Ectodermal cell (in vitro differentiated cells): ENCODE data around the gene CCRL2.

ENCODE experiments used
- H3K27ac ChIP-seq: 2 replicates; pipeline ENCODE4 v1.7.0; 2013; ENCODE audit warnings: mild to moderate bottlenecking, low read depth, low read length; ENCODE audit not compliant: insufficient read depth, poor library complexity, severe bottlenecking
- H3K27me3 ChIP-seq: 2 replicates; pipeline ENCODE4 v1.7.0; 2013; ENCODE audit warnings: mild to moderate bottlenecking, low read length; ENCODE audit not compliant: insufficient read depth, control insufficient read depth, poor library complexity, severe bottlenecking
- H3K36me3 ChIP-seq: one replicate; pipeline ENCODE4 v1.7.0; 2013; ENCODE audit warnings: low read length; ENCODE audit not compliant: control insufficient read depth, insufficient read depth
- H3K4me1 ChIP-seq: one replicate; pipeline ENCODE4 v1.7.0; 2013; ENCODE audit warnings: low read length; ENCODE audit not compliant: control insufficient read depth, insufficient read depth
- H3K4me3 ChIP-seq: 2 replicates; pipeline ENCODE4 v1.7.0; 2013; ENCODE audit warnings: low read depth, low read length, control low read depth; ENCODE audit not compliant: insufficient read depth
- H3K9me3 ChIP-seq: 2 replicates; pipeline ENCODE4 v1.7.0; 2013; ENCODE audit warnings: mild to moderate bottlenecking, low read length, moderate library complexity; ENCODE audit not compliant: control insufficient read depth
- WGBS, 2 experiments: methylation state at CpG; one replicate each; pipeline ENCODE4 v1.1.7; 2013; ENCODE audit warnings: missing lambda C conversion rate in 2 of 2; 5-methylcytosine and 5-hydroxymethylcytosine counted together

CCRL2 gene

GRCh38 chr3:46442576-46443530, 35.8 kb downstream of the CCRL2 start:
- no peaks in the 10 kb centered on the region for H3K9me3 ChIP-seq
- no peaks in the 10 kb centered on the region for H3K36me3 ChIP-seq
- no peak overlapping the region for H3K4me3 ChIP-seq
- H3K4me1 ChIP-seq = no peaks in the 10 kb centered on the region
- H3K27me3 ChIP-seq = no peaks in the 10 kb centered on the region
- 92 to 93% methylated on average over 16 of the region's 16 CpGs for WGBS, 2 experiments
- H3K27ac ChIP-seq = no peak overlapping the region

DNA sequence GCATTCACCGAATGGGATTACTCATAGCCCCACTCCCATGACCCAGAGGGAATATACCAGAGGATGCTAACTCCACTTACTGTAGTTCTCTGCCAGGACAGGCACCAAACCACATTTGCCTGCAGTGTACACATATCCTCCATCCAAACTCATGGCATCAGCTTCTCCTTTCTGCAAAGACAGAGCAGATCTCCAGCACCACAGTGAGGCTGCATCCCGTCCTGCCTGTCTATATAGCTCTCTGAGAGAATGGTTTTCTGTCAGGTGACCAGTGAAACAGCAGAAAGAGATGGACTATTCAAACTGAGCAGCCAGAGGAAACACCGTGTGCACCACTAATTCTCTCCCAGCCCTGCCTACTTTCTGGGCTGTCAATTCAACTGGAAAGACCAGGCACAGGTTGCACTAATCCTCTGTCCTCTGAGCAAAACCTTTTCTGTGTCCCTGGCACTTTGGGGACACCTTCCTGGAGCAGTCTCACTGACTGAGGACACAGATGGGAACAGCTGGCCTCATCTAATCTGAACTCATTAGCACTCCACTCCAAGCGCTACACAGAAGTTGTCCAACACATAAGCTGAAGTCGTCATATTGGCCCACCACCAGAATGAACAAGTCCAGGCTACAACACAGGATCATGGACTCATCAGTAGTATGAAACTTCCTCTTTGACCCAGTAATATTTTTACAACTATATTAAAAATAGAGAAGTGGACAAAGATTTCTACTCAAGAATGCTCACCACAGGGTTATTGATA, 40.3 kb downstream of the CCRL2 start:
- Histone ChIP-seq H3K27me3 (no peaks in the 10 kb centered on the region), H3K4me3 (no peak overlapping the region), H3K27ac (no peak overlapping the region), H3K9me3 (no peaks in the 10 kb centered on the region), H3K4me1 (no peaks in the 10 kb centered on the region), H3K36me3 (no peaks in the 10 kb centered on the region)
- 85 to 88% methylated on average over 5 of the region's 5 CpGs for WGBS, 2 experiments

GRCh38 chr3:46448721-46449120, 41.7 kb downstream of the CCRL2 start:
- Histone ChIP-seq H3K9me3 (no peaks in the 10 kb centered on the region), H3K36me3 (no peaks in the 10 kb centered on the region), H3K27ac (no peak overlapping the region), H3K4me3 (no peak overlapping the region), H3K27me3 (no peaks in the 10 kb centered on the region), H3K4me1 (no peaks in the 10 kb centered on the region)
- WGBS, 2 experiments = 95 to 96% methylated on average over 17 of the region's 17 CpGs

GRCh38 chr3:46449755-46450552, 42.9 kb downstream of the CCRL2 start:
- Histone ChIP-seq H3K4me3 (no peak overlapping the region), H3K36me3 (no peaks in the 10 kb centered on the region), H3K9me3 (no peaks in the 10 kb centered on the region), H3K27me3 (no peaks in the 10 kb centered on the region), H3K27ac (no peak overlapping the region), H3K4me1 (no peaks in the 10 kb centered on the region)
- WGBS, 2 experiments = 88 to 89% methylated on average over 14 of the region's 14 CpGs

- Histone ChIP-seq H3K27ac (no peak overlapping the region), H3K4me3 (no peak overlapping the region), H3K9me3 (no peaks in the 10 kb centered on the region), H3K4me1 (no peaks in the 10 kb centered on the region), H3K27me3 (no peaks in the 10 kb centered on the region), H3K36me3 (no peaks in the 10 kb centered on the region)
- WGBS, 2 experiments = 94 to 96% methylated on average over 5 to 7 of the region's 7 CpGs
These were observed 46.6 kb downstream of the CCRL2 start for GRCh38 chr3:46453526-46454208.

- Histone ChIP-seq H3K36me3 (no peaks in the 10 kb centered on the region), H3K4me3 (no peak overlapping the region), H3K27me3 (no peaks in the 10 kb centered on the region), H3K27ac (no peak overlapping the region), H3K9me3 (no peaks in the 10 kb centered on the region), H3K4me1 (no peaks in the 10 kb centered on the region)
- 92% methylated on average over 3 of the region's 3 CpGs for WGBS, 2 experiments
These were observed 47.1 kb downstream of the CCRL2 start for GRCh38 chr3:46454209-46454595.

- Histone ChIP-seq H3K27me3 (no peaks in the 10 kb centered on the region), H3K9me3 (no peaks in the 10 kb centered on the region), H3K36me3 (no peaks in the 10 kb centered on the region), H3K4me1 (no peaks in the 10 kb centered on the region), H3K4me3 (no peak overlapping the region), H3K27ac (no peak overlapping the region)
- WGBS, 2 experiments = 92 to 95% methylated on average over 7 of the region's 7 CpGs
These were observed 47.5 kb downstream of the CCRL2 start for GRCh38 chr3:46454606-46455005.

DNA sequence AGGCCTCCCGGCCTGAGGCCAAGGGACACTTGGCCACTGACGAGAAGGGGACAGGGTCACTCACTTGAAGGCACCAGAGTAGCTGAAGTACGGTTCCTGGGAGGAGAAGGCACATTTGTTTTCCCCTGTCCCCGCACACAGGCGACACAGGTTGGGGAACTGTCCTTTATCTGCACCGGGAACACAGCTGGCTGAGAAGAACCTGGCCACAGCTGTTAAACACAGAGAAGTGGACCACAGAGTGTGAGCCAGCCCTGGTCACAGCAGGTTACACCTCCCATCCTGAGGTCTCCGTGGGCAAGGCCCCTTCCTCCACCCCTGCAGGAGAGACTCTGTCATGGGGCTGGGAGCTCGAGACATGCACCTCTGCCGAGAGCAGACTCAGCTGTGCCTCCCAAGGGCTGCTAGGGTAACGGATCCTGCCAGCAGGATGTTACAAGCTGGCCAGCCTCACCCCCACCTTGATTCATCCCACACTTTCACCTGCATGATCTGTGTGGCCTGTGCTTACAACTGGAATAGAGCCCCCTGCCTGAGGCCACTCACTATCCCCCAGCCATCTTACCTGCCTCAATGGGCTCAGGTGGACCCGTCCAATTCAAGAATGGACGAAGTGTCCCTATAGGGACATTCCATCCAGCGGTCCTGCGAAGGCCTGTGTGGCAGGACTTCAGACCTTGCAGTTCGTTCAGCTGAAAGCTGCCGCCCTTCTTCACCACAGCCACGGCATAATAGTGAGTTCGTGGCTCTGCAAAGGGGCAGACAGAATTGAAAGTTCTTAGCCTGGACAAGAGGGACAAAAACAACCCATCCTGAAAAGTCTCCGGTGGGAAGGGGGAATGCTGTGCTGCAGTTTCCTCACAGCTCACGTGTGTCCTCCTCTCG, 48.4 kb downstream of the CCRL2 start:
- H3K27ac ChIP-seq = no peak overlapping the region
- WGBS, 2 experiments = 92 to 93% methylated on average over 21 of the region's 21 CpGs
- H3K9me3 ChIP-seq = no peaks in the 10 kb centered on the region
- no peak overlapping the region for H3K4me3 ChIP-seq
- no peaks in the 10 kb centered on the region for H3K4me1 ChIP-seq
- no peaks in the 10 kb centered on the region for H3K36me3 ChIP-seq
- no peaks in the 10 kb centered on the region for H3K27me3 ChIP-seq

DNA sequence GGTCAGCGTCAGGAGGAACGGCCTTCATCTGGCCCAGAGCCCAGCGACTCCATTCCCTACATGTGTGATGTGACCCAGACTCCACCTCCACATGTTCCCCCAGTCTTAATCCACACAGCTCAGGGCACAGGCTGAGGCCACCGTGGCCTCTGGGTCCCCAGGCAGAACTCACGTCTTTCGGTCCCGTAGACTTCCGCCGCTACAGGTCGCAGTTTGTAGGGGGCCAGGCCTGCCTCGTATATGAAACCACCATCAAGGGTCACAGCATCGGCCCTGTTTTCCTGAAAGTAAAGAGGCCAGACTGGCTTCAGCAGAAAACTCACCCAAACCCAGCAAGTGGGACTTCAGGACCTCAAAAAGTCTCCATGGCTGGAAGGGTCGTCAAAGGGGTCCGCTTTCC, 49.1 kb downstream of the CCRL2 start:
- H3K36me3 ChIP-seq = no peaks in the 10 kb centered on the region
- H3K9me3 ChIP-seq = no peaks in the 10 kb centered on the region
- H3K27me3 ChIP-seq = no peaks in the 10 kb centered on the region
- no peaks in the 10 kb centered on the region for H3K4me1 ChIP-seq
- 92 to 94% methylated on average over 14 of the region's 14 CpGs for WGBS, 2 experiments
- H3K4me3 ChIP-seq = no peak overlapping the region
- no peak overlapping the region for H3K27ac ChIP-seq
